GM18517 (cell line): ENCODE data around the gene MYO1G.
"Not testable (repeated sequence)": the region's sequence is repeated elsewhere in the genome, so short reads cannot be mapped to it uniquely, and the experiment has no call there.

Experiments used
- ATAC-seq: cut with Tn5 transposase; IDR thresholded peaks from one replicate; pipeline ENCODE4 v1.9.1; 2021; ENCODE audit warnings: mild to moderate bottlenecking, moderate library complexity; ENCODE audit not compliant: unreplicated experiment

The MYO1G gene

GRCh38 chr7:44978511-44979366 is at the start of gene MYO1G:
Gene MYO1G (minus strand): TSS chr7:44979015. CDS start chr7:44978961, 54 bp downstream.
- ATAC-seq, result peak; percentile 59

- ATAC-seq, result no peak
These were observed 49.5 kb upstream of the MYO1G start for GRCh38 chr7:45028138-45028919.

- no peak for ATAC-seq
These were observed 48.9 kb upstream of the MYO1G start for GRCh38 chr7:45027774-45028114.

DNA sequence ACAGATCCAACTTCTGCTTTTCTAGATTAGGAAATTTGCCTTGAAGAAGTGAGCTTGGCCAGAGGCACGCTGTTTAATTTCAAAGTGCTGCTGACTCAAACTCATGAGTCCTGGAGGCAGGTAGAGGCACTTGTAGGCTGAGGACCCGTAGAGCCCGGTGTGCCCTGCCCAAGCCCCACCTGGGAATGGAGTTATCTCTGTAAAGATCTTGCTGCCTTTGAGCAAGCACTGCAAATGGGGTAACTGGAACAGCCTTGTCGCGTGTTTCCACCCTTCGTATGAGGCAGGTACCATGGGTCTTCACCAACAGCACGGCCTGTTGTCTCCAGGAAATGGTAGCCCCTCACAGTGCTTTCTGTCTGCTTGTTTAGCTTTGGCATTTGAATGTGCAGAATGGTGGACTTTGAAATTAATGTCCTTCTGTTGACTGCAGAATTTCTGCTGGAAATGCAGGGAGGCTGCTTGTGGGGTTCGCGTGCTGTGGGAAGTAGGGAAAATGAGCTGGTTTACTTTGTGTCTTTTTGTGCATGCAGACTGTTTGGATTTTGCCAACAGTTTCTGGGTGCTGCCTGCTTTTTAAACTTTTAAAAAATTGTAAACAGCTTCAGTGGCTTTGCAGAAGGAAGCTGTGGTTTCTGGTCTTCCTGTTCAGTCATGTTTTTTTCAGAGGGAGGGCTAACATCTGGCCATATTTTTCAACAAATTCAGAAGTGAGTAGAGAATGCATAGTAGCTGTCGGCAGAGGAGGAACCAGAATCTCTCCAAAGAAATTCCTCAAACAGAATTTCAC is 48.4 kb upstream of the MYO1G start:
- ATAC-seq, result no peak

- ATAC-seq, result no peak
These were observed 47.2 kb upstream of the MYO1G start for GRCh38 chr7:45026013-45026412.

DNA sequence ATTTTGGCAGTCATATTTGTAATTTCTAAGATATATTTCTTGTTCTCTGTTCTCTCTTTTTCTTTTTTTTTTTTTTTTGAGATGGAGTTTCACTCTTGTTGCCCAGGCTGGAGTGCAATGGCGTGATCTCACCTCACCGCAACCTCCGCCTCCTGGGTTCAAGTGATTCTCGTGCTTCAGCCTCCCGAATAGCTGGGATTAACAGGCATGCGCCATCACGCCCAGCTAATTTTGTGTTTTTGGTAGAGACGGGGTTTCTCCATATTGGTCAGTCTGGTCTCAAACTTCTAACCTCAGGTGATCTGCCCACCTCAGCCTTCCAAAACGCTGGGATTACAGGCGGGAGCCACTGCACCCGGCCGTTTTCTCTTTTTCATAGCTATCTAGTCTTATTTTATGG is 46.7 kb upstream of the MYO1G start:
- not testable (repeated sequence) for ATAC-seq

- no peak for ATAC-seq
These were observed 45.4 kb upstream of the MYO1G start for GRCh38 chr7:45024126-45024744.

- no peak for ATAC-seq
These were observed 42.9 kb upstream of the MYO1G start for GRCh38 chr7:45021604-45022296.

DNA sequence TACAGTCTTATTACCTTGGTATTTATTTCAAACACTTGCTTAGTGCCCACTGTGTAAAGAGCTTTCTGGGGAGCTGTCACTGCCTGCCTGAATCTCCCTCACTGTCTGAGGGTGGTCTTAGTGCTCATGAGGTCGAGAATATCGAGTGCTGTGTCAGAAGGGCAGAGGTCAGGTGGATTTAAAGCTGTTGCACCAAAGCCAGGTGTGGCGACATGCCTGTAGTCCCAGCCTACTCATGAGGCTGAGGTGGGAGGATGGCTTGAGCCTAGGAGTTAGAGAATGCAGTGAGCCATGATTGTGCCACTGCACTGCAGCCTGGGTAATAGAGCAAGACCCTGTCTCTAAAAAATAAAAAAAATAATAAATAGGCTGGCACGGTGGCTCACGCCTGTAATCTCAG is 42.1 kb upstream of the MYO1G start:
- ATAC-seq, result no peak

DNA sequence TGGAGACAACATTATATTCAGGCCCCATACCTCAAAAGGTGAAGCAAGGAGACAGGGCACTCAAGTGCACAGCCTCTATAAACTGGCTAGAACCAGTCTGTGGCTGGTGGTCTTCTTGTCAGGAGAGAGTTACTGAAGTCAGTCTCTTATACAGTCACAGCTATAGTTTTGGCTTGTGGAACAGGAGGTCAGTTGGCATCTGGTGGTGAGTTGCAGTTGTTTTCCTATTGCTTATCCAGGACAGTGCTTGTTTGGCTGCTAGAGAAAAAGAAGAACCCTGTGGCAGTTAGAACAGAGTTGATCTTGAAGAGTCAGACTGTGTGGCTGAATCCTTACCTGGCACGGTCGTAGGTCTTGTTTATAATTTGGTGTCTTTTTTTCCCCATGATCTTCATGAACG is 38.4 kb upstream of the MYO1G start:
- ATAC-seq, result no peak

DNA sequence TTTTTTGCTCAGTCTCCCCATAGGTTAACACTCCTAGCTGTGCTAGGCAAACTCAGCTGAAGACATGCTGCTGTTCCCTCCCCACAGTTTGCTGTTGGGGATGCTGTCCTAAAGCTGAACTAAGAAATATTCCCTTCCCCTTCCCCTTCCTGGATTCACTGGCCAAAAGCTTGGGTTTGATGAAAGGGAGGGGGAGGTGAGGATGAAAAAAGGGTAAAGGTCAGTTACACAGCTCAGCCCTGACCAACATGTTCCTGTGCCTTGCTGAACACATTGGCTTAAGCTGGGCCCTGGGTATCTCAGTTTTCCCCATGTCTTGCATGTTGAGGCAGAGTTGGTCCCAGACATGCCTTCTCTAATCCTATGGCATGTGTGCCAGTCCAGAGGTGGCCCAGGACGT is 36.5 kb upstream of the MYO1G start:
- ATAC-seq, result no peak

GRCh38 chr7:45013465-45013967 is 34.7 kb upstream of the MYO1G start:
- no peak for ATAC-seq

DNA sequence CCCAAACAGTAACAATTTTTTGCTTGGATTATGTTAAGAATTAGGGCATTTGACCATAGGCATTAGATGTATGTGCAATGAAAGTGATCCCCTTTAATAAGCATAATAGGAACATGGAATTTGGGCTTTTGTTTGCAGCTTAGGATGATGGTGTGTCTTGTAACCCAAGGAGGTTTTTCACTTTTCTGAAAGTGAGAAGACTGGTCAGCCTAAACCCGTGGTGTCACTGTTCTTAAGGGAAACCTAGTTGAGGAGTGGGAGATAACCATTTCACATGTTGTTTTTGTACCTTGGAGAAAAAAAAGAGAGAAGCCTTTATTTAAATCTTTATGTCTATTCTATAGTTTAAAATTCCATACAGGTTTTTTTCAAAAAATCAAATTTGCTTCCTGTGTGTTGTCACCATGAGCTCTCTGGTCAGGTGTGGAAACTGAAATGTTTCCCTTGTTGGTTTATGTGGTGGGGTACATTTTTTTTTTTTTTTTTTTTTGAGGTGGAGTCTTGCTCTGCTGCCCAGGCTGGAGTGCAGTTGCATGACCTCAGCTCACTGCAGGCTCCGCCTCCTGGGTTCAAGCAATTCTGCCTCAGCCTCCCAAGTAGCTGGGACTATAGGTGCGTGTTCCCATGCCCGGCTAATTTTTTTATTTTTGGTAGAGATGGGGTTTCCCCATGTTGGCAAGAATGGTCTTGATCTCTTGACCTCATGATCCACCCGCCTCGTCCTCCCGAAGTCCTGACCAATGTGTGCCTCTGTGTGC is 28.9 kb upstream of the MYO1G start:
- ATAC-seq, result peak; percentile 72

GRCh38 chr7:45007106-45007505 is 28.3 kb upstream of the MYO1G start:
- no peak for ATAC-seq

DNA sequence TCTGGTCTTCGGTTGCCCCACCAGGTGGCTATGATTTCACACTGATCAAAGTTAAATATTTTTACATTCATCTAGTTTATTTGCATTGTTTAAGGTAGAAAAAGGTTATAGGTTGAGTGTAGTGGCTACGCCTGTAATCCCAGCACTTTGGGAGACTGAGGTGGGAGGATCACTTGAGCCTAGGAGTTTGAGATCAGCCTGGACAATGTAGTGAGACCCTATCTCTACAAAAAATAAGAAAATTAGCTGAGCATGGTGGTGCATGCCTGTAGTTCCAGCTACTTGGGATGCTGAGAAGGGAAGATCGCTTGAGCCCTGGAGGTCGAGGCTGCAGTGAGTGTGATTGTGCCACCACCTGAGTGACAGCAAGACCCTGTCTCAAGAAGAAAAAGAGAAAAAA is 25.0 kb upstream of the MYO1G start:
- ATAC-seq, result no peak

- no peak for ATAC-seq
These were observed 23.0 kb upstream of the MYO1G start for GRCh38 chr7:45001826-45002225.

- ATAC-seq, result peak; percentile 48
These were observed 22.4 kb upstream of the MYO1G start for GRCh38 chr7:45001138-45001694.

- ATAC-seq, result no peak
These were observed 21.5 kb upstream of the MYO1G start, which contains the start of gene CCM2 for GRCh38 chr7:45000093-45001032. Gene CCM2 (plus strand): TSS chr7:45000201. CDS start chr7:45000334, 133 bp downstream.
